Fibroblast of lung (primary cell): ENCODE data around the gene VAMP5. TPM values are rescaled to one million over a fixed set of nuclear protein-coding genes. Genes with fewer than 3 reads are reported as not detected.
A peak's percentile ranks its signal among the peaks of the same experiment; 100 is the strongest.

Source experiments
- DNase-seq, 2 donors: peaks; one replicate each; pipeline versions ENCODE4 v3.0.0 to v3.0.0-alpha.2; 2010; ENCODE audit warnings: low read depth in 2 of 2
- H2AFZ ChIP-seq: 2 replicates; pipeline ENCODE4 v1.5.1; 2012; ENCODE audit warnings: low read length, control low read depth, inconsistent platforms
- H3K27ac ChIP-seq: 2 replicates; pipeline ENCODE4 v1.5.1; 2011; ENCODE audit warnings: low read length, control low read depth; ENCODE audit not compliant: insufficient read depth
- H3K27me3 ChIP-seq: 2 replicates; pipeline ENCODE4 v1.5.1; 2011; ENCODE audit warnings: mild to moderate bottlenecking, low read length; ENCODE audit not compliant: control insufficient read depth, insufficient read depth
- H3K36me3 ChIP-seq: 2 replicates; pipeline ENCODE4 v1.5.1; 2011; ENCODE audit warnings: low read length; ENCODE audit not compliant: control insufficient read depth, insufficient read depth
- H3K4me1 ChIP-seq: 2 replicates; pipeline ENCODE4 v1.5.1; 2011; ENCODE audit warnings: low read length; ENCODE audit not compliant: control insufficient read depth, insufficient read depth; ENCODE audit errors: extremely low read depth
- H3K4me2 ChIP-seq: 2 replicates; pipeline ENCODE4 v1.5.1; 2011; ENCODE audit warnings: low read length, control low read depth; ENCODE audit not compliant: insufficient read depth; ENCODE audit errors: extremely low read depth
- H3K4me3 ChIP-seq, 4 experiments: fragments of 200-600 bp in 1 of 4; sonication (generic) in 1 of 4; replicated peaks in 1 of 4; 2 replicates each; pipeline ENCODE4 v1.5.1; 2011 to 2016; ENCODE audit warnings: low read length in 4 of 4, low read depth in 3 of 4, mild to moderate bottlenecking in 3 of 4, control low read depth in 2 of 4, inconsistent platforms in 1 of 4, mixed read lengths in 1 of 4; ENCODE audit not compliant: insufficient read depth in 1 of 4; ENCODE audit errors: control extremely low read depth in 1 of 4
- H3K79me2 ChIP-seq: 2 replicates; pipeline ENCODE4 v1.5.1; 2012; ENCODE audit warnings: mild to moderate bottlenecking, low read length, inconsistent platforms; ENCODE audit not compliant: control insufficient read depth, insufficient read depth
- H3K9ac ChIP-seq: 2 replicates; pipeline ENCODE4 v1.5.1; 2011; ENCODE audit warnings: mild to moderate bottlenecking, low read length, control low read depth; ENCODE audit not compliant: insufficient read depth
- H3K9me3 ChIP-seq: 2 replicates; pipeline ENCODE4 v1.5.1; 2012; ENCODE audit warnings: low read depth, low read length; ENCODE audit not compliant: control insufficient read depth, insufficient read depth
- H4K20me1 ChIP-seq: 2 replicates; pipeline ENCODE4 v1.5.1; 2011; ENCODE audit warnings: low read length; ENCODE audit not compliant: control insufficient read depth, insufficient read depth; ENCODE audit errors: extremely low read depth
- CTCF ChIP-seq, 2 donors: IDR thresholded peaks in 1 of 2; conservative IDR thresholded peaks in 1 of 2; 1 replicate in 1 of 2; 2 replicates in 1 of 2; pipeline ENCODE4 v1.5.1; 2011 to 2012; ENCODE audit warnings: low read length in 2 of 2, control low read depth in 1 of 2, inconsistent platforms in 1 of 2, low read depth in 1 of 2, mild to moderate bottlenecking in 1 of 2
- EZH2 ChIP-seq: IDR thresholded peaks from 2 replicates; pipeline ENCODE4 v1.5.1; 2012; ENCODE audit warnings: low read length, control low read depth, mild to moderate bottlenecking; ENCODE audit errors: missing control alignments
- polyA plus RNA-seq, 2 donors: library from polyadenylated mRNA; depleted of rRNA in 1 of 2; stranded (reverse) in 1 of 2; unstranded in 1 of 2; fragments of >200 nt; gene quantifications; 2 replicates each; pipeline ENCODE4 v1.2.1, GENCODE V29; 2011 to 2012; ENCODE audit warnings: missing spikeins in 1 of 2
- total RNA-seq: library from RNA; depleted of rRNA; stranded (reverse); fragments of >200 nt; gene quantifications from 2 replicates; pipeline ENCODE4 v1.2.1, GENCODE V29; 2014

Gene VAMP5
- total and polyA plus RNA-seq, 2 donors (not counting 1 experiment from before 2014, with no cell fraction given): 69.5 to 212 TPM

- H3K79me2 ChIP-seq: peaks cover 26% of the 10 kb centered on the region
Observed at GRCh38 chr2:85560812-85561279, 23.4 kb upstream of the VAMP5 start.

GRCh38 chr2:85561280-85562212 lies 22.7 kb upstream of the VAMP5 start, which contains the start of gene GGCX:
Gene GGCX (minus strand): TSS chr2:85561493. CDS start chr2:85561428, 65 bp downstream.
- peak; percentile 92 to 95 for DNase-seq
- Histone ChIP-seq H4K20me1 (no peaks in the 10 kb centered on the region), H3K4me2 (peak within 1 kb of the TSS; percentile 96), H3K9me3 (no peaks in the 10 kb centered on the region), H3K4me1 (peaks cover 3% of the 10 kb centered on the region), H3K9ac (peak within 1 kb of the TSS; percentile 66), H3K79me2 (peaks cover 26% of the 10 kb centered on the region), H3K36me3 (peaks cover 8% of the 10 kb centered on the region), H3K27ac (peak within 1 kb of the TSS; percentile 79), H3K27me3 (no peaks in the 10 kb centered on the region), H2AFZ (peak within 1 kb of the TSS; percentile 97), H3K4me3 (peak within 1 kb of the TSS; percentile 77 to 94 (median 92))
- no peak for TF ChIP-seq CTCF (conservative IDR thresholded peaks at IDR 0.05 in 1 of 2, IDR thresholded peaks at IDR 0.05 in 1 of 2; ENCODE audit: low read depth in 1 of 2, low read length in 2 of 2)
- TF ChIP-seq EZH2: no peak

More at GRCh38 chr2:85560812-85561279, 23.4 kb upstream of the VAMP5 start:
- H3K4me2 ChIP-seq: peak overlapping the region; percentile 96
- peaks cover 10% of the 10 kb centered on the region for H3K36me3 ChIP-seq
- TF ChIP-seq EZH2 (no peak), CTCF (conservative IDR thresholded peaks at IDR 0.05 in 1 of 2, IDR thresholded peaks at IDR 0.05 in 1 of 2; ENCODE audit: low read depth in 1 of 2, low read length in 2 of 2) (no peak)
- H3K27me3 ChIP-seq: no peaks in the 10 kb centered on the region
- no peaks in the 10 kb centered on the region for H4K20me1 ChIP-seq
- no peak overlapping the region for H2AFZ ChIP-seq
- peak overlapping the region; percentile 69 for H3K27ac ChIP-seq
- no peak for DNase-seq
- no peaks in the 10 kb centered on the region for H3K9me3 ChIP-seq
- H3K9ac ChIP-seq: peak overlapping the region; percentile 66
- H3K4me1 ChIP-seq: peaks cover 3% of the 10 kb centered on the region
- peak overlapping the region; percentile 77 to 94 (median 92) for H3K4me3 ChIP-seq

GRCh38 chr2:85564144-85564563 lies 20.1 kb upstream of the VAMP5 start:
- no peak for DNase-seq
- TF ChIP-seq CTCF (conservative IDR thresholded peaks at IDR 0.05 in 1 of 2, IDR thresholded peaks at IDR 0.05 in 1 of 2; ENCODE audit: low read depth in 1 of 2, low read length in 2 of 2) (no peak), EZH2 (no peak)
- peak overlapping the region; percentile 30 for H2AFZ ChIP-seq

More at GRCh38 chr2:85564144-85564563, 20.1 kb upstream of the VAMP5 start:
- no peak overlapping the region for H3K4me2 ChIP-seq
- H3K27ac ChIP-seq: no peak overlapping the region
- no peaks in the 10 kb centered on the region for H3K9me3 ChIP-seq
- peaks cover 3% of the 10 kb centered on the region for H3K4me1 ChIP-seq
- no peak overlapping the region for H3K4me3 ChIP-seq
- H3K36me3 ChIP-seq: no peaks in the 10 kb centered on the region
- peaks cover 13% of the 10 kb centered on the region for H3K79me2 ChIP-seq
- H3K9ac ChIP-seq: no peak overlapping the region
- no peaks in the 10 kb centered on the region for H4K20me1 ChIP-seq
- H3K27me3 ChIP-seq: no peaks in the 10 kb centered on the region
